Sigmoid colon (tissue), 4 donors: ENCODE data around the gene KCNE3.

Source experiments
- EP300 ChIP-seq, 4 donors: sonication (generic); formaldehyde crosslinking; IDR thresholded peaks; one replicate each; pipeline ENCODE4 v1.6.1; 2017; ENCODE audit warnings: antibody characterized with exemption in 4 of 4
- POLR2A ChIP-seq, 2 donors: fragments of 450-650 bp; IDR thresholded peaks; one replicate each; pipeline ENCODE4 v1.6.1; 2016; ENCODE audit warnings: antibody characterized with exemption in 2 of 2, mild to moderate bottlenecking in 2 of 2, moderate library complexity in 2 of 2
- POLR2AphosphoS5 ChIP-seq, 4 donors: sonication (generic); formaldehyde crosslinking; IDR thresholded peaks; one replicate each; pipeline ENCODE4 v1.6.1; 2017; ENCODE audit warnings: antibody characterized with exemption in 4 of 4
- TF ChIP-seq, protein P1 (sequence below), 4 experiments: fragments of 450-650 bp in 3 of 4; fragments of 200-600 bp in 1 of 4; IDR thresholded peaks; one replicate each; pipeline ENCODE4 v1.5.1; 2016 to 2019; ENCODE audit warnings: antibody characterized with exemption in 4 of 4, mild to moderate bottlenecking in 3 of 4, moderate library complexity in 2 of 4

DNA sequence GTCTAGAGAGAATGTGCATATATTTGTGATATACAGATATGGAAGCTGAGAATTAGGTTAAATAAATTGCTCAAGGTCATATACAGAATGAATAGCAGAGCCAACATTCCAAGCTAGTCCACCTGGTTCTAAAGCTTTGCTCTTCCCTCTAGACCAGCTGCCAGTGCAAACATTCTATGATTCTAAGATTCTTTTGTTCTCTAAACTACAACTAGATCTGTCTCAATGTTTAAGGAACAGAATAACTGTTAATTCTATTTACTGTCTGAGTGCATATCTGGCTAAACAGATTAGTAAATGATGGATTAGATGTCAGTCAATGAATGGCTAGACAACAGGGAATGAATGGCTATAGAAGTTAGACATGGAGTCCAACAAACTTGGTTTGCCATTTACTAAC is 19.6 kb downstream of the KCNE3 start:
- TF ChIP-seq, protein P1, sequence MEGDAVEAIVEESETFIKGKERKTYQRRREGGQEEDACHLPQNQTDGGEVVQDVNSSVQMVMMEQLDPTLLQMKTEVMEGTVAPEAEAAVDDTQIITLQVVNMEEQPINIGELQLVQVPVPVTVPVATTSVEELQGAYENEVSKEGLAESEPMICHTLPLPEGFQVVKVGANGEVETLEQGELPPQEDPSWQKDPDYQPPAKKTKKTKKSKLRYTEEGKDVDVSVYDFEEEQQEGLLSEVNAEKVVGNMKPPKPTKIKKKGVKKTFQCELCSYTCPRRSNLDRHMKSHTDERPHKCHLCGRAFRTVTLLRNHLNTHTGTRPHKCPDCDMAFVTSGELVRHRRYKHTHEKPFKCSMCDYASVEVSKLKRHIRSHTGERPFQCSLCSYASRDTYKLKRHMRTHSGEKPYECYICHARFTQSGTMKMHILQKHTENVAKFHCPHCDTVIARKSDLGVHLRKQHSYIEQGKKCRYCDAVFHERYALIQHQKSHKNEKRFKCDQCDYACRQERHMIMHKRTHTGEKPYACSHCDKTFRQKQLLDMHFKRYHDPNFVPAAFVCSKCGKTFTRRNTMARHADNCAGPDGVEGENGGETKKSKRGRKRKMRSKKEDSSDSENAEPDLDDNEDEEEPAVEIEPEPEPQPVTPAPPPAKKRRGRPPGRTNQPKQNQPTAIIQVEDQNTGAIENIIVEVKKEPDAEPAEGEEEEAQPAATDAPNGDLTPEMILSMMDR (IDR thresholded peaks at IDR 0.05): no peak
- TF ChIP-seq POLR2A (IDR thresholded peaks at IDR 0.05) (no peak), POLR2AphosphoS5 (IDR thresholded peaks at IDR 0.05) (no peak), EP300 (IDR thresholded peaks at IDR 0.05) (no peak)
